SK-N-SH (cell line): Measurements from ENCODE around the gene SPINK5. TPM values are rescaled to one million over a fixed set of nuclear protein-coding genes. Genes with fewer than 3 reads are reported as not detected.

ENCODE experiments used
- CTCF ChIA-PET: fragments of 300-600, 350-600 bp; formaldehyde crosslinking; extraction: SDS; loops from one replicate; lab custom pipeline; 2021; lab: Yijun Ruan, JAX
- POLR2A ChIA-PET: fragments of 350-600 bp; sonication (Branson Sonifier 250); formaldehyde crosslinking; extraction: SDS; loops from one replicate; lab custom pipeline; 2020; ENCODE audit warnings: antibody characterized with exemption, inconsistent platforms; lab: Yijun Ruan, JAX
- DNase-seq: peaks from one replicate; pipeline ENCODE4 v3.0.0; 2012
- H2AFZ ChIP-seq: fragments of 200-600 bp; sonication (generic); 2 replicates; pipeline ENCODE4 v1.8.1; 2016; ENCODE audit warnings: antibody characterized with exemption, mild to moderate bottlenecking, low read depth
- H3F3A ChIP-seq: fragments of 200-600 bp; sonication (generic); replicated peaks from 2 replicates; pipeline ENCODE3; 2016; ENCODE audit warnings: antibody characterized with exemption, mild to moderate bottlenecking; ENCODE audit not compliant: insufficient read depth
- H3K27ac ChIP-seq, 2 experiments: fragments of 200-500 bp in 1 of 2; fragments of 200-600 bp in 1 of 2; sonication (Bioruptor generic) in 1 of 2; sonication (generic), shearing (Covaris generic) in 1 of 2; 2 replicates each; pipeline versions ENCODE4 v1.5.1 to v1.6.1; 2014 to 2016; ENCODE audit warnings: low read depth in 2 of 2, inconsistent platforms in 1 of 2, low read length in 1 of 2, mild to moderate bottlenecking in 1 of 2, mixed read lengths in 1 of 2
- H3K27me3 ChIP-seq: fragments of 200-600 bp; sonication (generic), shearing (Covaris generic); 2 replicates; pipeline ENCODE4 v1.6.1; 2016; ENCODE audit warnings: mixed run types; ENCODE audit not compliant: insufficient read depth
- H3K36me3 ChIP-seq, 2 experiments: fragments of 200-500 bp in 1 of 2; fragments of 200-600 bp in 1 of 2; sonication (Bioruptor generic) in 1 of 2; sonication (generic) in 1 of 2; replicated peaks in 1 of 2; 2 replicates each; pipeline versions ENCODE3 to v1.5.1; 2014 to 2016; ENCODE audit warnings: low read length in 1 of 2, mild to moderate bottlenecking in 1 of 2; ENCODE audit not compliant: insufficient read depth in 2 of 2, control insufficient read depth in 1 of 2
- H3K4me1 ChIP-seq, 2 experiments: fragments of 200-500 bp in 1 of 2; fragments of 200-600 bp in 1 of 2; sonication (Bioruptor generic) in 1 of 2; sonication (generic), shearing (Covaris generic) in 1 of 2; 2 replicates each; pipeline versions ENCODE4 v1.5.1 to v1.6.1; 2014 to 2016; ENCODE audit warnings: low read depth in 1 of 2, low read length in 1 of 2, mixed run types in 1 of 2; ENCODE audit not compliant: insufficient read depth in 2 of 2, control insufficient read depth in 1 of 2
- H3K4me2 ChIP-seq: fragments of 200-600 bp; sonication (generic), shearing (Covaris generic); 2 replicates; pipeline ENCODE4 v1.6.1; 2017; ENCODE audit warnings: mixed run types
- H3K4me3 ChIP-seq, 2 experiments: fragments of 200-500 bp in 1 of 2; fragments of 200-600 bp in 1 of 2; sonication (Bioruptor generic) in 1 of 2; sonication (generic), shearing (Covaris generic) in 1 of 2; 2 replicates each; pipeline versions ENCODE4 v1.5.1 to v1.8.1; 2014 to 2016; ENCODE audit warnings: low read depth in 2 of 2, inconsistent platforms in 1 of 2, low read length in 1 of 2, mild to moderate bottlenecking in 1 of 2, mixed read lengths in 1 of 2, moderate library complexity in 1 of 2
- H3K79me2 ChIP-seq: fragments of 200-600 bp; sonication (generic); 2 replicates; pipeline ENCODE4 v1.8.1; 2017; ENCODE audit warnings: mild to moderate bottlenecking; ENCODE audit not compliant: insufficient read depth
- H3K9ac ChIP-seq: fragments of 200-600 bp; sonication (generic); 2 replicates; pipeline ENCODE4 v1.6.1; 2017; ENCODE audit warnings: mixed run types
- H3K9me2 ChIP-seq: fragments of 200-600 bp; sonication (generic); 2 replicates; pipeline ENCODE4 v1.6.1; 2017; ENCODE audit warnings: mixed run types
- H3K9me3 ChIP-seq: fragments of 200-600 bp; sonication (generic); 2 replicates; pipeline ENCODE4 v1.6.1; 2017; ENCODE audit warnings: mixed run types, mild to moderate bottlenecking, moderate library complexity
- H4K20me1 ChIP-seq: fragments of 200-600 bp; sonication (generic); 2 replicates; pipeline ENCODE4 v1.6.1; 2017; ENCODE audit warnings: mild to moderate bottlenecking, mixed run types; ENCODE audit not compliant: insufficient read depth
- CHD2 ChIP-seq: fragments of 150-350 bp; IDR thresholded peaks from 2 replicates; pipeline ENCODE4 v1.6.1; 2018; ENCODE audit warnings: low read length; ENCODE audit not compliant: partially characterized antibody
- ELF1 ChIP-seq: IDR thresholded peaks from 2 replicates; pipeline ENCODE4 v1.4.0; 2012
- EZH2phosphoT487 ChIP-seq: fragments of 200-600 bp; sonication (generic); IDR thresholded peaks from 2 replicates; pipeline ENCODE4 v1.6.1; 2017; ENCODE audit warnings: low read depth, mixed run types, mild to moderate bottlenecking, antibody characterized with exemption, moderate library complexity, borderline replicate concordance
- FOXJ3 ChIP-seq: sonication (generic); formaldehyde crosslinking; IDR thresholded peaks from 2 replicates; pipeline ENCODE4 v1.5.1; 2020; ENCODE audit warnings: mild to moderate bottlenecking, missing genetic modification reagents
- FOXM1 ChIP-seq: IDR thresholded peaks from 2 replicates; pipeline ENCODE4 v1.4.0; 2012; ENCODE audit warnings: low read depth, mild to moderate bottlenecking
- MEF2A ChIP-seq: IDR thresholded peaks from 2 replicates; pipeline ENCODE4 v1.4.0; 2012; ENCODE audit warnings: low read depth, borderline replicate concordance
- NFIC ChIP-seq: IDR thresholded peaks from 2 replicates; pipeline ENCODE4 v1.4.0; 2012; ENCODE audit warnings: borderline replicate concordance
- RFX5 ChIP-seq: IDR thresholded peaks from 2 replicates; pipeline ENCODE4 v1.6.1; 2012; ENCODE audit warnings: mild to moderate bottlenecking, improper control_type of control experiment, low read length
- TAF1 ChIP-seq: IDR thresholded peaks from 2 replicates; pipeline ENCODE4 v1.6.1; 2012; ENCODE audit warnings: low read depth, mild to moderate bottlenecking, low read length, moderate library complexity, borderline replicate concordance
- TEAD4 ChIP-seq: IDR thresholded peaks from 2 replicates; pipeline ENCODE4 v1.4.0; 2012; ENCODE audit warnings: mild to moderate bottlenecking, borderline replicate concordance; ENCODE audit not compliant: insufficient read depth
- WGBS: methylation state at CpG from one replicate; pipeline ENCODE4 v1.1.6; 2017; ENCODE audit warnings: low lambda C conversion rate; 5-methylcytosine and 5-hydroxymethylcytosine counted together
- polyA plus RNA-seq, 3 experiments: library from polyadenylated mRNA; depleted of rRNA; stranded (reverse); fragments of >200 nt; gene quantifications; 2 replicates each; pipeline ENCODE4 v1.2.3, GENCODE V29; 2012
- TF ChIP-seq, protein P1 (sequence below): IDR thresholded peaks from 2 replicates; pipeline ENCODE4 v1.6.1; 2012; ENCODE audit warnings: mild to moderate bottlenecking, low read depth, low read length, moderate library complexity
- TF ChIP-seq, protein P2 (sequence below): IDR thresholded peaks from 2 replicates; pipeline ENCODE4 v1.4.0; 2012; ENCODE audit warnings: low read depth
- TF ChIP-seq, protein P3 (sequence below): IDR thresholded peaks from 2 replicates; pipeline ENCODE4 v1.4.0; 2012; ENCODE audit warnings: low read depth, borderline replicate concordance

SPINK5 gene
- polyA plus RNA-seq, 1 of the 3 experiments (the other 2 are of a cell fraction) = not detected

DNA sequence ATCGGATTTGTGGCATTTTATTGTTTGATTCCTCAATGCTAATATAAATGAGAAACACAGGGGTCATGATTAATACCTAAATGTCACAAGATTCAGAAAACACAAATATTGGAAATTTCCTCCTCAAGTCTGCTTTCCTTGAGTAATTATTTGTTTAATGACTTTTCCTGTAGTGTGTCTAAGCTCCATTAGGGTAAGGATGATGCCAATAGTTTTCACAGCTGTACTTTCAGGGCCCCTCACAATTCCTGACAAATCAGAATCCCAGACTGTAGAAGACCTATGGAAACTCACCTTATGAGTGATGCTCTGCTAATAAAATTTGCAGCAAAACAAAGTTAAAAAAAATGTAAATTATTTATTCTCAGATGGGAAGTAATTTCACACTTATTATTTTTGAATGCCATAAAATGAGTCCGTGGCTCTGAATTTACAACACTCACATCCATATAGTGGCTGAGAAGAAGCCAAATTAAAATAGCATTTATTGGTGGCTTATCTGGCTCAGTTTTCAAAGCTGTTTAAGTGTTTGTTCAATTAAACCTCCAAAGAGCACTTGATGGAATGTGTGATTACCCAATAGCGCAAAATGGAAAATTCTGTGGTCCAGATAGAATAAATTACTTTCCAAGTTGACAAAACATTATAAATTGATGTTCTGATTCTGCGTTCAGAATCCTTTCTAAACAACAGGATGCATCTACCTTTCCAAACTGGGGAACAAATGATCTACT lies 102.9 kb downstream of the SPINK5 start:
- Histone ChIP-seq H3K79me2 (no peaks in the 10 kb centered on the region), H3K36me3 (no peaks in the 10 kb centered on the region), H3K4me2 (no peak overlapping the region), H3K9me3 (no peaks in the 10 kb centered on the region), H3K27ac (no peak overlapping the region), H3K9ac (no peak overlapping the region), H4K20me1 (no peaks in the 10 kb centered on the region), H3K27me3 (no peaks in the 10 kb centered on the region), H3K9me2 (no peaks in the 10 kb centered on the region), H3K4me3 (no peak overlapping the region), H3K4me1 (no peaks in the 10 kb centered on the region), H3F3A (no peaks in the 10 kb centered on the region), H2AFZ (no peak overlapping the region)
- CTCF ChIA-PET = interaction anchor here (1.1 to 3.3 kb wide), 4 partner anchors 12 to 565 kb away, joined by 3 to 13 read pairs (median 5); no protein-coding TSS in a partner anchor
- 33% methylated on average over 4 of the region's 4 CpGs for WGBS
- TF ChIP-seq MEF2A (no peak), TAF1 (no peak), TEAD4 (no peak), NFIC (no peak), ELF1 (no peak), FOXJ3 (CRISPR knock-in tag) (no peak), EZH2phosphoT487 (no peak)
- TF ChIP-seq, protein P1, sequence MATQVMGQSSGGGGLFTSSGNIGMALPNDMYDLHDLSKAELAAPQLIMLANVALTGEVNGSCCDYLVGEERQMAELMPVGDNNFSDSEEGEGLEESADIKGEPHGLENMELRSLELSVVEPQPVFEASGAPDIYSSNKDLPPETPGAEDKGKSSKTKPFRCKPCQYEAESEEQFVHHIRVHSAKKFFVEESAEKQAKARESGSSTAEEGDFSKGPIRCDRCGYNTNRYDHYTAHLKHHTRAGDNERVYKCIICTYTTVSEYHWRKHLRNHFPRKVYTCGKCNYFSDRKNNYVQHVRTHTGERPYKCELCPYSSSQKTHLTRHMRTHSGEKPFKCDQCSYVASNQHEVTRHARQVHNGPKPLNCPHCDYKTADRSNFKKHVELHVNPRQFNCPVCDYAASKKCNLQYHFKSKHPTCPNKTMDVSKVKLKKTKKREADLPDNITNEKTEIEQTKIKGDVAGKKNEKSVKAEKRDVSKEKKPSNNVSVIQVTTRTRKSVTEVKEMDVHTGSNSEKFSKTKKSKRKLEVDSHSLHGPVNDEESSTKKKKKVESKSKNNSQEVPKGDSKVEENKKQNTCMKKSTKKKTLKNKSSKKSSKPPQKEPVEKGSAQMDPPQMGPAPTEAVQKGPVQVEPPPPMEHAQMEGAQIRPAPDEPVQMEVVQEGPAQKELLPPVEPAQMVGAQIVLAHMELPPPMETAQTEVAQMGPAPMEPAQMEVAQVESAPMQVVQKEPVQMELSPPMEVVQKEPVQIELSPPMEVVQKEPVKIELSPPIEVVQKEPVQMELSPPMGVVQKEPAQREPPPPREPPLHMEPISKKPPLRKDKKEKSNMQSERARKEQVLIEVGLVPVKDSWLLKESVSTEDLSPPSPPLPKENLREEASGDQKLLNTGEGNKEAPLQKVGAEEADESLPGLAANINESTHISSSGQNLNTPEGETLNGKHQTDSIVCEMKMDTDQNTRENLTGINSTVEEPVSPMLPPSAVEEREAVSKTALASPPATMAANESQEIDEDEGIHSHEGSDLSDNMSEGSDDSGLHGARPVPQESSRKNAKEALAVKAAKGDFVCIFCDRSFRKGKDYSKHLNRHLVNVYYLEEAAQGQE = no peak
- TF ChIP-seq, protein P2, sequence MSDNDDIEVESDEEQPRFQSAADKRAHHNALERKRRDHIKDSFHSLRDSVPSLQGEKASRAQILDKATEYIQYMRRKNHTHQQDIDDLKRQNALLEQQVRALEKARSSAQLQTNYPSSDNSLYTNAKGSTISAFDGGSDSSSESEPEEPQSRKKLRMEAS = no peak
- POLR2A ChIA-PET = no interaction called here
- DNase-seq = no peak

DNA sequence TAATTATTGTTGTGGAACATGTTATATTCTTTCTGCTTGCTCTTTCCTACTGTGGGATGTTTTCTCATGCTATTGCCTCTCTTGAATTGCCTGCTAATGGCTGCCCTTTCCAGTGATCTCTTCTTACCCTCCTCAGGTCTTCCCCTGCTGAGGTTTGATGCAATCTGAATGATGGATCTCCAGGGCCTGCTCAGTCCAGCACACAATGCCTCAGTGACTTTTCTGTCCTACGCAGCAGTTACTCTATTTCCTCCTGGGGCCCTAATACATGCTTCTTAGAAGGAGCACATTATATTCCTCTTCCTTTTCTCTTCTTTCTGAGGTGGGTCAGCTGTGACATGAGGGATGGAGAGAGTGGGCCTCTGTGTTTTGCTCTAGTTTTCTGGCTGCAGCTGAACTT lies 104.5 kb downstream of the SPINK5 start, which contains the start of gene SPINK14:
SPINK14 (plus strand) TSS at position 301 of the 400 bp plus-strand sequence. CDS start 1,187 bp downstream, outside the sequence.
- Histone ChIP-seq H4K20me1 (no peaks in the 10 kb centered on the region), H3K4me2 (no peak within 1 kb of the TSS)
- TF ChIP-seq RFX5 = no peak
- no peak for TF ChIP-seq CHD2
- no peak for TF ChIP-seq TEAD4
- no peak for TF ChIP-seq FOXM1
- TF ChIP-seq, protein P3, sequence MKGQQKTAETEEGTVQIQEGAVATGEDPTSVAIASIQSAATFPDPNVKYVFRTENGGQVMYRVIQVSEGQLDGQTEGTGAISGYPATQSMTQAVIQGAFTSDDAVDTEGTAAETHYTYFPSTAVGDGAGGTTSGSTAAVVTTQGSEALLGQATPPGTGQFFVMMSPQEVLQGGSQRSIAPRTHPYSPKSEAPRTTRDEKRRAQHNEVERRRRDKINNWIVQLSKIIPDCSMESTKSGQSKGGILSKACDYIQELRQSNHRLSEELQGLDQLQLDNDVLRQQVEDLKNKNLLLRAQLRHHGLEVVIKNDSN = no peak
- TF ChIP-seq, all 33 proteins: peak for 0
- H3K4me1 ChIP-seq = no peaks in the 10 kb centered on the region
- ChIA-PET CTCF (interaction anchor here (0.6 to 3.3 kb wide), 3 partner anchors 11 to 946 kb away, joined by 3 to 13 read pairs (median 6); no protein-coding TSS in a partner anchor), POLR2A (no interaction called here)
- H3K27ac ChIP-seq = no peak within 1 kb of the TSS
- H3K4me3 ChIP-seq = no peak within 1 kb of the TSS
- H3K9me2 ChIP-seq = no peaks in the 10 kb centered on the region
- H3F3A ChIP-seq = no peaks in the 10 kb centered on the region
- no peak within 1 kb of the TSS for H2AFZ ChIP-seq
- no peaks in the 10 kb centered on the region for H3K79me2 ChIP-seq
- H3K36me3 ChIP-seq = no peaks in the 10 kb centered on the region
- no peak within 1 kb of the TSS for H3K9ac ChIP-seq
- 84% methylated on average over 1 of the region's 1 CpG for WGBS
- no peaks in the 10 kb centered on the region for H3K9me3 ChIP-seq
- H3K27me3 ChIP-seq = no peaks in the 10 kb centered on the region
- DNase-seq = no peak
